HUES48 (cell line): ENCODE results near the gene TOLLIP.

Experiments used
- H3K27ac ChIP-seq: one replicate; pipeline ENCODE4 v1.7.0; 2013; ENCODE audit warnings: low read depth, low read length, inconsistent platforms
- H3K27me3 ChIP-seq: 2 replicates; pipeline ENCODE4 v1.6.1; 2013; ENCODE audit warnings: mild to moderate bottlenecking, low read length; ENCODE audit not compliant: control insufficient read depth, insufficient read depth
- H3K36me3 ChIP-seq: 2 replicates; pipeline ENCODE4 v1.6.1; 2013; ENCODE audit warnings: low read length; ENCODE audit not compliant: control insufficient read depth, insufficient read depth
- H3K4me1 ChIP-seq: 2 replicates; pipeline ENCODE4 v1.6.1; 2013; ENCODE audit warnings: mild to moderate bottlenecking, low read length; ENCODE audit not compliant: control insufficient read depth, insufficient read depth
- H3K4me3 ChIP-seq: 2 replicates; pipeline ENCODE4 v1.5.1; 2013; ENCODE audit warnings: mild to moderate bottlenecking, low read depth, low read length
- H3K9ac ChIP-seq: 2 replicates; pipeline ENCODE4 v1.6.1; 2013; ENCODE audit warnings: mild to moderate bottlenecking, low read depth, low read length, moderate library complexity
- H3K9me3 ChIP-seq: 2 replicates; pipeline ENCODE4 v1.6.1; 2013; ENCODE audit warnings: low read length; ENCODE audit not compliant: control insufficient read depth, insufficient read depth

TOLLIP gene

GRCh38 chr11:1297011-1297575 lies 12.3 kb downstream of the TOLLIP start:
- no peaks in the 10 kb centered on the region for H3K9me3 ChIP-seq
- H3K27ac ChIP-seq = no peak overlapping the region
- peaks cover 16% of the 10 kb centered on the region for H3K36me3 ChIP-seq
- no peak overlapping the region for H3K4me3 ChIP-seq
- H3K27me3 ChIP-seq = no peaks in the 10 kb centered on the region
- 0 out of 2 replicates have a peak, but pooled peaks cover 3% of the 10 kb centered on the region for H3K4me1 ChIP-seq
- H3K9ac ChIP-seq = no peak overlapping the region

DNA sequence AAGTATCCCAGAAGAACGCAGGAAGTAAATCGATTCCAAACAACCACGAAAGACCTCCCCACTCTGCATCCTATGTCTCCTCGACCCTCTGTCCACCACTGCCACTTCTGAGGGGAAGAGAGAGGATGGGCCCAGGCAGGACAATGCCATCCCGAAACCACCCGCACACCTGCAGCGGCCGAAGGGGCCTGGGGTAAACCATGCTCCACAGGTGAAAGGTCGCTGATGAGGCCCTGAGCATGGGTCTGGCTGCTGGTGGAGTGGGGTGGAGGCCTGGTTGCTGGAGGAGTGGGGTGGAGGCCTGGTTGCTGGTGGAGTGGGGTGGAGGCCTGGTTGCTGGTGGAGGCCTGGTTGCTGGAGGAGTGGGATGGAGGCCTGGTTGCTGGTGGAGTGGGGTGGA lies 13.1 kb downstream of the TOLLIP start:
- H3K9ac ChIP-seq = no peak overlapping the region
- H3K27ac ChIP-seq = no peak overlapping the region
- 0 out of 2 replicates have a peak, but pooled peaks cover 3% of the 10 kb centered on the region for H3K4me1 ChIP-seq
- no peak overlapping the region for H3K4me3 ChIP-seq
- no peaks in the 10 kb centered on the region for H3K9me3 ChIP-seq
- no peaks in the 10 kb centered on the region for H3K27me3 ChIP-seq
- peaks cover 16% of the 10 kb centered on the region for H3K36me3 ChIP-seq

- no peak overlapping the region for H3K27ac ChIP-seq
- no peak overlapping the region for H3K9ac ChIP-seq
- H3K36me3 ChIP-seq = peaks cover 20% of the 10 kb centered on the region
- H3K9me3 ChIP-seq = no peaks in the 10 kb centered on the region
- H3K4me3 ChIP-seq = no peak overlapping the region
- 0 out of 2 replicates have a peak, but pooled peaks cover 3% of the 10 kb centered on the region for H3K4me1 ChIP-seq
- no peaks in the 10 kb centered on the region for H3K27me3 ChIP-seq
Observed at GRCh38 chr11:1295591-1295990, 13.8 kb downstream of the TOLLIP start.

GRCh38 chr11:1295086-1295485 lies 14.3 kb downstream of the TOLLIP start:
- 0 out of 2 replicates have a peak, but pooled peaks cover 3% of the 10 kb centered on the region for H3K4me1 ChIP-seq
- peaks cover 25% of the 10 kb centered on the region for H3K36me3 ChIP-seq
- H3K27ac ChIP-seq = no peak overlapping the region

GRCh38 chr11:1293619-1294015 lies 15.8 kb downstream of the TOLLIP start:
- H3K9ac ChIP-seq = no peak overlapping the region
- H3K27me3 ChIP-seq = no peaks in the 10 kb centered on the region
- H3K4me1 ChIP-seq = no peaks in the 10 kb centered on the region
- no peak overlapping the region for H3K4me3 ChIP-seq
- no peak overlapping the region for H3K27ac ChIP-seq
- H3K9me3 ChIP-seq = no peaks in the 10 kb centered on the region
- H3K36me3 ChIP-seq = peaks cover 35% of the 10 kb centered on the region

More at GRCh38 chr11:1295086-1295485, 14.3 kb downstream of the TOLLIP start:
- Histone ChIP-seq H3K27me3 (no peaks in the 10 kb centered on the region), H3K9me3 (no peaks in the 10 kb centered on the region), H3K4me3 (no peak overlapping the region), H3K9ac (no peak overlapping the region)

- Histone ChIP-seq H3K9ac (no peak overlapping the region), H3K27me3 (no peaks in the 10 kb centered on the region), H3K4me1 (no peaks in the 10 kb centered on the region), H3K4me3 (no peak overlapping the region), H3K27ac (no peak overlapping the region), H3K36me3 (peaks cover 37% of the 10 kb centered on the region), H3K9me3 (no peaks in the 10 kb centered on the region)
Observed at GRCh38 chr11:1292644-1293618, 16.5 kb downstream of the TOLLIP start.

DNA sequence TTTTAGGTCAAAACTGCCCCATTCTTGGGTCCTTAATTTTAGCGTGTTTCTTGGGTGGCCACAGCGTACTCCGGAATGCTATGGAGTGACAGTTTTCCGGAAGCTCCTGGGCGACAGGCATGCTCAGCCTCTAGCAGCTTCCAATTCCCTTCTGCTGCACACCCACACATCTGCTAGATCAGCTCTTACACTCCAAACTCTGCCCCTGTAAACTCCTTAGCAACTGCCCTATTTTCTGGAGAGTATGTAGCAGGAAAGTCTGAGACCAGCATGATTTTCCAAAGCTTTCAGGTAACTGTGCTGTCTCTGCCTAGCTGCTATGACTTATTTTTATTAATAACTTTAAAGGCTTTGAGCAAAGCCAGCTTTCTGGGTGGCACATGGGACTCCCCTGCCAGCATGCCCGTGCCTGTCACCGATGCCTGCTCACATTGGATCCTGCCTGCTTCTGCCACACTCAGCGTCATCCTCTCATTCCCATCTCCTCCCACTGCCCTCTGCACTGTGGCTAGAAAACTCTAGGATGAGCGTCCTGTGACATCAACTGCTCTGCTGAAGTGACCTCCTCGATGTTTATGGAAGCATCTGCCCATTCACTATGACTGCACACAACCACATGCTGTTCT lies 17.3 kb downstream of the TOLLIP start:
- Histone ChIP-seq H3K27ac (no peak overlapping the region), H3K27me3 (no peaks in the 10 kb centered on the region), H3K9me3 (no peaks in the 10 kb centered on the region), H3K9ac (no peak overlapping the region), H3K4me3 (no peak overlapping the region), H3K36me3 (peaks cover 35% of the 10 kb centered on the region), H3K4me1 (no peaks in the 10 kb centered on the region)

GRCh38 chr11:1291295-1292017 lies 18.0 kb downstream of the TOLLIP start:
- Histone ChIP-seq H3K36me3 (peaks cover 41% of the 10 kb centered on the region), H3K4me3 (no peak overlapping the region), H3K9me3 (no peaks in the 10 kb centered on the region), H3K4me1 (no peaks in the 10 kb centered on the region), H3K9ac (no peak overlapping the region), H3K27ac (no peak overlapping the region), H3K27me3 (no peaks in the 10 kb centered on the region)

DNA sequence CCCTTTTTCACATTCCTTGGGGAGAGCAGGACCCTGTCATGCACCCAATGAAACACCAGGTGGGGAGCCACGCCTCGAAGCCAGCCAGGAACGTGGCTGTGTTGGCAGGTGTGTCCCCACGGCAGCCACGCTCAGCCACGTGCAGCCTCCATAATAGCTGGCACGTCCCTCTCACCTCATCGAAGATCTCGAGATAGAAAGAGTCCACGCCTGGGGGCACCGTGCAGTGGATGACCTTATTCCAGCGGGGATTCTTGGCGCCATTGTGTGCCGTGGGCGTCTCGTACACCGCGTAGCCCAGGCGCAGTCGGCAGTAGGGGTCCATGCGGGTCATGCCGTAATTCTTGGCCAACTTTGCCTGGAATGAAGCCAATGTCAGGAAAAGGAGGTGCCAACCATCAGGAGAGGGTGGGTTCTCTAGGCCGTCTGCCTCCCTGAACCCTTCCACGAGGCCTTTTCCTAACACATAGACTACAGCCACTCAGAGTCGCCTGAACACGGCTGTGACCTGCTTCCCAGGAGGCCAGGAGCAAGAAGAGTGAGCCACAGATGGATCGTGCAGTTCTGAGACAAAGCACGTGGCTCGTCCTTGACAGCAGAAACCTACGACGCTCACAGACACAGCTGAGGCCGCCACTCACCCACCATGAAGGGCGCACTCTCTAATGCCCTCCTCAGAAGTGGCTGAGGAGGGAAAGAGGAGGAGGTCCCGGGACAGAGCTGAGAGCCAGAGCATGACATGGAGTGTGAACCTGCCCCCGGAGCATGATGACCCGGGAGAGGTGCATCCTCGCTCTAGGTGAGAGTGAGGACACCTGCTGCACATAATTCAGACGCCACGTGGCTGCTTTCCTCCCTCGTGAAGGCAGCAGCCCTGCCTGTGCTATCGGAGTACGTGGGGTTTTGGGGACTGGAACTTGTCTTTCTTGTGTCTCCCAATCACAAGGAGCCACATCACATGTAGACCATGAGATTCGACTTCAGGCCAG lies 19.1 kb downstream of the TOLLIP start:
- H3K4me1 ChIP-seq = no peaks in the 10 kb centered on the region
- H3K27me3 ChIP-seq = no peaks in the 10 kb centered on the region
- H3K9me3 ChIP-seq = no peaks in the 10 kb centered on the region
- H3K9ac ChIP-seq = no peak overlapping the region
- H3K27ac ChIP-seq = no peak overlapping the region
- peaks cover 43% of the 10 kb centered on the region for H3K36me3 ChIP-seq
- H3K4me3 ChIP-seq = no peak overlapping the region
